B cell (primary cell): Measurements from ENCODE around the gene ADAMTSL4.

Experiments used
- CTCF ChIP-seq: fragments of 200-600 bp; IDR thresholded peaks from one replicate; pipeline ENCODE4 v1.8.0; 2022; ENCODE audit warnings: antibody characterized with exemption, mild to moderate bottlenecking
- EZH2 ChIP-seq: IDR thresholded peaks from 2 replicates; pipeline ENCODE4 v1.6.1; 2012; ENCODE audit warnings: borderline replicate concordance, low read depth, mild to moderate bottlenecking, moderate library complexity, low read length; ENCODE audit not compliant: insufficient read depth, poor library complexity, severe bottlenecking

DNA sequence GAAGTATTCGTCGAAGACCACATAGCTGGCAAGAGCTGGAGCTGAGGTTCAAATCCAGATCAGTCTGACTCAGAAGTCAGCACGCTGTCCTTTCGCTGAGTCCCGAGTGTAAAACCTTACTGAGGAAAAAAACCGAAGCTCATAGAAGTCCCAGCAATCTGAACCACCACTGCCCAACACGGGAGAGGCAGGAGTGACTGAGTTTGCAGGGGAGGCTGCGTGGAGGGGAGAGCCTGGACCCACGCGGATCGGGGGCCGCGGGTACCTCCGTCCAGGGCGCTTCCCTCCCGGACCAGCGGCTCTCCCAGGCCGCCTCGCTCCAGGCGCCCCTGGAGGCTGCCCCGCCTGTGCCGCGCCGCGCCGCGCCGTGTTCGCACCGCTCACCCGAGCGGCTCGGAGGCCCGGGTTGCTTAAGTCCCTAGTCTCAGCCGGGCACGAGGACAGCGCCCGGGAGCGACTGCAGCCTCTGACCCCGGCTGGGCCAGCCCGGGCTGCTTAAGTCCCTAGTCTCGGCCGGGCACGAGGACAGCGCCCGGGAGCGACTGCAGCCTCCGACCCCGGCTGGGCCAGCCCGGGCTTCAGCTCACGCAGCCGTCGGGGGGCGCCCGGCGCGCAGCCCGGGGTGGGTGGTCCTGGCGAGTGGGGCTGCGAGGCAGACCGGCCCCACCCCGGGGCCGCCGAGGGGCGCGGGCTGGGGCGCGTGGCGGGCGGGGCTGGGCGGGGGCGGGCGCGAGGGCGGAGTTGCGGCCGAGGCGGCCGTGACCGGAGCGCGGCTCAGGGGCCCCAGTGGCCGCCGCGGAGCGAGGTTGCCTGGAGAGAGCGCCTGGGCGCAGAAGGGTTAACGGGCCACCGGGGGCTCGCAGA, at the start of gene ADAMTSL4:
- TF ChIP-seq CTCF (peak; percentile 9), EZH2 (no peak)
